Measurements from ENCODE around the gene PLXNA3. TPM values are rescaled to one million over a fixed set of nuclear protein-coding genes. Genes with fewer than 3 reads are reported as not detected.

Gene PLXNA3
- total RNA-seq, 1 donor from 2014 or later, result 4.3 TPM

DNA sequence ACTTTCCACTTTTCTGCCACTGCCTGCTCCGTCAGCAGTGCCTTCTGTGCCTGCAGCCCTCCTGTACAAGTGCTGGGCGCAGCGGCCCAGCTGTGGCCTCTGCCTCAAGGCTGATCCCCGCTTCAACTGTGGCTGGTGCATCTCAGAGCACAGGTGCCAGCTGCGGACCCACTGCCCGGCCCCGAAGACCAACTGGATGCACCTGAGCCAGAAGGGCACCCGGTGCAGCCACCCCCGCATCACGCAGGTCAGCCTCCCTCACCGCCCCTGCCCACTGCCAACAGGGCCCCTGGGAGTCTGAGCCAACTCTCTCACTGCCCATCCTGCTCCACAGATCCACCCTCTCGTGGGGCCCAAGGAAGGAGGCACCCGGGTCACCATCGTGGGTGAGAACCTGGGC is 7.5 kb downstream of the PLXNA3 start:
- H4K20me1 ChIP-seq (ENCODE audit: low read depth), result no peaks in the 10 kb centered on the region
- H3K4me2 ChIP-seq, result no peak overlapping the region
- TF ChIP-seq EZH2phosphoT487 (IDR thresholded peaks at IDR 0.05), result no peak
- no peak for TF ChIP-seq EZH2 (IDR thresholded peaks at IDR 0.05)
- TF ChIP-seq, protein P1, sequence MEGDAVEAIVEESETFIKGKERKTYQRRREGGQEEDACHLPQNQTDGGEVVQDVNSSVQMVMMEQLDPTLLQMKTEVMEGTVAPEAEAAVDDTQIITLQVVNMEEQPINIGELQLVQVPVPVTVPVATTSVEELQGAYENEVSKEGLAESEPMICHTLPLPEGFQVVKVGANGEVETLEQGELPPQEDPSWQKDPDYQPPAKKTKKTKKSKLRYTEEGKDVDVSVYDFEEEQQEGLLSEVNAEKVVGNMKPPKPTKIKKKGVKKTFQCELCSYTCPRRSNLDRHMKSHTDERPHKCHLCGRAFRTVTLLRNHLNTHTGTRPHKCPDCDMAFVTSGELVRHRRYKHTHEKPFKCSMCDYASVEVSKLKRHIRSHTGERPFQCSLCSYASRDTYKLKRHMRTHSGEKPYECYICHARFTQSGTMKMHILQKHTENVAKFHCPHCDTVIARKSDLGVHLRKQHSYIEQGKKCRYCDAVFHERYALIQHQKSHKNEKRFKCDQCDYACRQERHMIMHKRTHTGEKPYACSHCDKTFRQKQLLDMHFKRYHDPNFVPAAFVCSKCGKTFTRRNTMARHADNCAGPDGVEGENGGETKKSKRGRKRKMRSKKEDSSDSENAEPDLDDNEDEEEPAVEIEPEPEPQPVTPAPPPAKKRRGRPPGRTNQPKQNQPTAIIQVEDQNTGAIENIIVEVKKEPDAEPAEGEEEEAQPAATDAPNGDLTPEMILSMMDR (IDR thresholded peaks at IDR 0.05), result no peak
- no peaks in the 10 kb centered on the region for H3K4me1 ChIP-seq
- H3K27me3 Mint-ChIP-seq (ENCODE audit: insufficient read depth, low read depth), result peaks cover 7% of the 10 kb centered on the region
- no peak for DNase-seq (ENCODE audit: low spot score)
- no peak overlapping the region for H3K4me3 ChIP-seq
- H3K9me3 Mint-ChIP-seq, result peaks cover 15% of the 10 kb centered on the region
- H3K79me2 ChIP-seq (ENCODE audit: low read depth), result no peaks in the 10 kb centered on the region
- H3K36me3 ChIP-seq, result no peaks in the 10 kb centered on the region
- no peak overlapping the region for H3K9ac ChIP-seq
- no peaks in the 10 kb centered on the region for H3F3A ChIP-seq (ENCODE audit: low read depth)
- no peaks in the 10 kb centered on the region for H3K27me3 ChIP-seq
- no peak overlapping the region for H3K27ac Mint-ChIP-seq
- H3K9me3 ChIP-seq (ENCODE audit: low read depth), result no peaks in the 10 kb centered on the region
- no peak overlapping the region for H3K4me3 Mint-ChIP-seq
- H3K27ac ChIP-seq, result no peak overlapping the region
- H3K4me1 Mint-ChIP-seq, result no peaks in the 10 kb centered on the region
- H3K36me3 Mint-ChIP-seq, result peaks cover 8% of the 10 kb centered on the region
- no peak overlapping the region for H2AFZ ChIP-seq (replicated peaks)

DNA sequence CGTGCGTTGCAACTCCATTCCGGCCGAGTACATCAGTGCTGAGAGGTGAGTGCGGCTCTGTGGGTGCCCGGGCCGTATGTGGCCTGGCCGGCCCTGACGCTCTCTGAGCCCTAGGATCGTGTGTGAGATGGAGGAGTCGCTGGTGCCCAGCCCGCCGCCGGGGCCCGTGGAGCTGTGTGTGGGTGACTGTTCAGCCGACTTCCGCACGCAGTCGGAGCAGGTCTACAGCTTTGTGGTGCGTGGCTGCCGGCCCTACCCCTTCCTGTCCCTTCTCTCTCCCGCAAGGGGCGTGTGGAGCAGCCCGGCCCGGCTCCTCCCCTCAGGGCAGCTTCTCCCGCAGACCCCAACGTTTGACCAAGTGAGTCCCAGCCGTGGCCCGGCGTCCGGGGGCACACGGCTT is 8.0 kb downstream of the PLXNA3 start:
- Mint-ChIP-seq H3K27me3 (ENCODE audit: insufficient read depth, low read depth) (peaks cover 3% of the 10 kb centered on the region), H3K4me1 (no peaks in the 10 kb centered on the region), H3K27ac (no peak overlapping the region), H3K36me3 (peaks cover 7% of the 10 kb centered on the region), H3K4me3 (no peak overlapping the region), H3K9me3 (peaks cover 14% of the 10 kb centered on the region)
- Histone ChIP-seq H3K4me3 (no peak overlapping the region), H3F3A (ENCODE audit: low read depth) (no peaks in the 10 kb centered on the region), H3K9me3 (ENCODE audit: low read depth) (no peaks in the 10 kb centered on the region), H3K4me2 (no peak overlapping the region), H3K4me1 (no peaks in the 10 kb centered on the region), H3K9ac (no peak overlapping the region), H3K79me2 (ENCODE audit: low read depth) (no peaks in the 10 kb centered on the region), H2AFZ (replicated peaks) (no peak overlapping the region), H4K20me1 (ENCODE audit: low read depth) (no peaks in the 10 kb centered on the region), H3K36me3 (no peaks in the 10 kb centered on the region), H3K27me3 (no peaks in the 10 kb centered on the region), H3K27ac (no peak overlapping the region)
- TF ChIP-seq EZH2phosphoT487 (IDR thresholded peaks at IDR 0.05) (no peak), EZH2 (IDR thresholded peaks at IDR 0.05) (no peak)
- TF ChIP-seq, protein P1 (IDR thresholded peaks at IDR 0.05), result no peak
- no peak for DNase-seq (ENCODE audit: low spot score)

DNA sequence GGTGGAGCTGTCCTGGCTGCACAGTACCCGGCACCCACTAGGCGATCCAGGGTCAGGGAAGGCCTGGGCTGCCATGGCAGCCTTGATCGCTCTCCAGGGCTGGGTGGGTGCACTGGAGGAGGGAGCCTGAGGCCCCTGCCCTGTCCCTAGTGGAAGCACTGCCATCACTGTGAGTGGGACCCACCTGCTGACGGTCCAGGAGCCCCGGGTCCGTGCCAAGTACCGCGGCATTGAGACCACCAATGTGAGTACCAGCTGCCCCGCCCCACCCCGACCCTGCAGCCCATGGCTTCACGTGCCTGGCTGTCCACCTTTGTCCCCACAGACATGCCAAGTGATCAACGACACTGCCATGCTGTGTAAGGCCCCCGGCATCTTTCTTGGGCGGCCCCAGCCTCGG is 8.8 kb downstream of the PLXNA3 start:
- Histone ChIP-seq H2AFZ (replicated peaks) (no peak overlapping the region), H3K27me3 (no peaks in the 10 kb centered on the region), H3K27ac (no peak overlapping the region), H3F3A (ENCODE audit: low read depth) (no peaks in the 10 kb centered on the region), H3K9me3 (ENCODE audit: low read depth) (no peaks in the 10 kb centered on the region), H3K4me1 (no peaks in the 10 kb centered on the region), H3K4me2 (no peak overlapping the region), H3K4me3 (no peak overlapping the region), H4K20me1 (ENCODE audit: low read depth) (no peaks in the 10 kb centered on the region), H3K79me2 (ENCODE audit: low read depth) (no peaks in the 10 kb centered on the region), H3K36me3 (no peaks in the 10 kb centered on the region), H3K9ac (no peak overlapping the region)
- peaks cover 12% of the 10 kb centered on the region for H3K9me3 Mint-ChIP-seq
- TF ChIP-seq EZH2phosphoT487 (IDR thresholded peaks at IDR 0.05), result no peak
- TF ChIP-seq, protein P1 (IDR thresholded peaks at IDR 0.05), result no peak
- TF ChIP-seq EZH2 (IDR thresholded peaks at IDR 0.05), result no peak
- no peaks in the 10 kb centered on the region for H3K27me3 Mint-ChIP-seq (ENCODE audit: insufficient read depth, low read depth)
- no peak for DNase-seq (ENCODE audit: low spot score)
- H3K27ac Mint-ChIP-seq, result no peak overlapping the region
- peaks cover 6% of the 10 kb centered on the region for H3K36me3 Mint-ChIP-seq
- no peaks in the 10 kb centered on the region for H3K4me1 Mint-ChIP-seq
- H3K4me3 Mint-ChIP-seq, result no peak overlapping the region

Data from neural progenitor cell (in vitro differentiated cells).